ENCODE data around the gene TMEM208. TPM values are rescaled to one million over a fixed set of nuclear protein-coding genes. Genes with fewer than 3 reads are reported as not detected.

The TMEM208 gene
- total RNA-seq, 1 donor from 2014 or later, result 42.6 TPM

DNA sequence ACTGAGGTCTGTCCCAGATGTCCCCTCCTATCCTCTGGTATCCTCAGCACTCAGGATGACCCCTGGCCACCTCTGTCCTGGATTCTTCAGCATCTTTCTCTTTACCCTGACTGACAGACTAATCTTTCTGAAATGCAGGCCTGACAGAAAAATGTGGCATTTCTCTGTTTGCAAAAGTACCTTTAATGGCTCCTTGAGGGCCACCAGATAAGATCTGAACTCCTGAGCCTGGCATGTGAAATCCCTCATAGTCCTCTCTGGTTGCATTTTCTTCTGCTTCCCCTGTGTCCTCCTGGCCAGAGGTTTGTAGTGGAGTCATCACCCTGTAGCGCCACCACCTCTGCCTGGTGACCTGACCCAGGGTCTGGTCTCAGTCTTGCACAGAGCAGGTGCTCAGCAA is 30.0 kb upstream of the TMEM208 start:
- no peak overlapping the region for H3K4me3 Mint-ChIP-seq (ENCODE audit: unreplicated experiment)
- no peak for DNase-seq
- H3K9me3 Mint-ChIP-seq (ENCODE audit: unreplicated experiment), result peaks cover 13% of the 10 kb centered on the region
- H3K27ac Mint-ChIP-seq (ENCODE audit: unreplicated experiment), result peak overlapping the region; percentile 50
- no peaks in the 10 kb centered on the region for H3K36me3 Mint-ChIP-seq (ENCODE audit: unreplicated experiment)
- TF ChIP-seq, protein P1, sequence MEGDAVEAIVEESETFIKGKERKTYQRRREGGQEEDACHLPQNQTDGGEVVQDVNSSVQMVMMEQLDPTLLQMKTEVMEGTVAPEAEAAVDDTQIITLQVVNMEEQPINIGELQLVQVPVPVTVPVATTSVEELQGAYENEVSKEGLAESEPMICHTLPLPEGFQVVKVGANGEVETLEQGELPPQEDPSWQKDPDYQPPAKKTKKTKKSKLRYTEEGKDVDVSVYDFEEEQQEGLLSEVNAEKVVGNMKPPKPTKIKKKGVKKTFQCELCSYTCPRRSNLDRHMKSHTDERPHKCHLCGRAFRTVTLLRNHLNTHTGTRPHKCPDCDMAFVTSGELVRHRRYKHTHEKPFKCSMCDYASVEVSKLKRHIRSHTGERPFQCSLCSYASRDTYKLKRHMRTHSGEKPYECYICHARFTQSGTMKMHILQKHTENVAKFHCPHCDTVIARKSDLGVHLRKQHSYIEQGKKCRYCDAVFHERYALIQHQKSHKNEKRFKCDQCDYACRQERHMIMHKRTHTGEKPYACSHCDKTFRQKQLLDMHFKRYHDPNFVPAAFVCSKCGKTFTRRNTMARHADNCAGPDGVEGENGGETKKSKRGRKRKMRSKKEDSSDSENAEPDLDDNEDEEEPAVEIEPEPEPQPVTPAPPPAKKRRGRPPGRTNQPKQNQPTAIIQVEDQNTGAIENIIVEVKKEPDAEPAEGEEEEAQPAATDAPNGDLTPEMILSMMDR (IDR thresholded peaks at IDR 0.05; ENCODE audit: partially characterized antibody, unreplicated experiment), result no peak
- peaks cover 10% of the 10 kb centered on the region for H3K4me1 Mint-ChIP-seq (ENCODE audit: low read depth, unreplicated experiment)
- peaks cover 6% of the 10 kb centered on the region for H3K27me3 Mint-ChIP-seq (ENCODE audit: unreplicated experiment)

DNA sequence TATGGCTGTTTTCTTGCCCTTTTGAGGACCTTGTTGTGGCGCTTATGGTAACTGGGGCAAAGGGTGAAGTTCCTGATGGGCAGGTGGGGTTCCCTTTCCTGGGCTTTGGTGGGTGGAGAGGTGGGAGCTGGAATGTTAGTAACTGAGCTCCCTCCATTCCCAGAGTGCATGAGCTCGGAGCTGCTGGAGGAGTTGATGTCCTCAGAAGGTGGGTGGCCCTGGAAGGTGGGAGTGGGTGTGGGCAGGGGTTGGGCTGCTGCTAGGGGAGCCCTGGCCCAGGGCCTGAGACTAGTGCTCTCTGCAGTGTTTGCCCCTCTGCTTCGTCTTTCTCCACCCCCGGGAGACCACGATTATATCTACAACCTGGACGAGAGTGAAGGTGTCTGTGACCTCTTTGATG is 29.2 kb upstream of the TMEM208 start:
- H3K27ac Mint-ChIP-seq (ENCODE audit: unreplicated experiment), result no peak overlapping the region
- H3K4me3 Mint-ChIP-seq (ENCODE audit: unreplicated experiment), result no peak overlapping the region
- H3K27me3 Mint-ChIP-seq (ENCODE audit: unreplicated experiment), result peaks cover 5% of the 10 kb centered on the region
- no peaks in the 10 kb centered on the region for H3K36me3 Mint-ChIP-seq (ENCODE audit: unreplicated experiment)
- TF ChIP-seq, protein P1 (IDR thresholded peaks at IDR 0.05; ENCODE audit: partially characterized antibody, unreplicated experiment), result no peak
- H3K4me1 Mint-ChIP-seq (ENCODE audit: low read depth, unreplicated experiment), result peaks cover 10% of the 10 kb centered on the region
- H3K9me3 Mint-ChIP-seq (ENCODE audit: unreplicated experiment), result peaks cover 13% of the 10 kb centered on the region
- no peak for DNase-seq

DNA sequence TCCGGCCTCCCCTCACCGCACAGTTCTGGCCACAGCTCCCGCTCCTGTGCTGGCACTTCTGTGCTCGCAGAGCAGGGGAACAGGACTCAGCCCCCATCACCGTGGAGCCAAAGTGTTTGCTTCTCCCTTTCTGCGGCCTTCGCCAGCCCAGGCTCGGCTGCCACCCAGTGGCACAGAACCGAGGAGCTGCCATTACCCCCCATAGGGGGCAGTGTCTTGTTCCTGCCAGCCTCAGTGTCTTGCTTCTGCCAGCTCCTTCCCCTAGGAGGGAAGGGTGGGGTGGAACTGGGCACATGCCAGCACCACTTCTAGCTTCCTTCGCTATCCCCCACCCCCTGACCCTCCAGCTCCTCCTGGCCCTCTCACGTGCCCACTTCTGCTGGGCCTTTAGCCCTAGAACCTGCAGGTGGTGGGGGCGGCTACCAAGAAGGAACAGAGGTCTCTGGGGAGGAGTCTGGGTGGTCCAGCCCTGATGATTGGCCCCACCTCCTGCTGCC is 28.6 kb upstream of the TMEM208 start:
- peaks cover 8% of the 10 kb centered on the region for H3K4me1 Mint-ChIP-seq (ENCODE audit: low read depth, unreplicated experiment)
- H3K4me3 Mint-ChIP-seq (ENCODE audit: unreplicated experiment), result peak overlapping the region; percentile 49
- H3K9me3 Mint-ChIP-seq (ENCODE audit: unreplicated experiment), result peaks cover 13% of the 10 kb centered on the region
- H3K36me3 Mint-ChIP-seq (ENCODE audit: unreplicated experiment), result no peaks in the 10 kb centered on the region
- DNase-seq, result no peak
- TF ChIP-seq, protein P1 (IDR thresholded peaks at IDR 0.05; ENCODE audit: partially characterized antibody, unreplicated experiment), result peak; percentile 45
- H3K27me3 Mint-ChIP-seq (ENCODE audit: unreplicated experiment), result peaks cover 5% of the 10 kb centered on the region
- no peak overlapping the region for H3K27ac Mint-ChIP-seq (ENCODE audit: unreplicated experiment)

DNA sequence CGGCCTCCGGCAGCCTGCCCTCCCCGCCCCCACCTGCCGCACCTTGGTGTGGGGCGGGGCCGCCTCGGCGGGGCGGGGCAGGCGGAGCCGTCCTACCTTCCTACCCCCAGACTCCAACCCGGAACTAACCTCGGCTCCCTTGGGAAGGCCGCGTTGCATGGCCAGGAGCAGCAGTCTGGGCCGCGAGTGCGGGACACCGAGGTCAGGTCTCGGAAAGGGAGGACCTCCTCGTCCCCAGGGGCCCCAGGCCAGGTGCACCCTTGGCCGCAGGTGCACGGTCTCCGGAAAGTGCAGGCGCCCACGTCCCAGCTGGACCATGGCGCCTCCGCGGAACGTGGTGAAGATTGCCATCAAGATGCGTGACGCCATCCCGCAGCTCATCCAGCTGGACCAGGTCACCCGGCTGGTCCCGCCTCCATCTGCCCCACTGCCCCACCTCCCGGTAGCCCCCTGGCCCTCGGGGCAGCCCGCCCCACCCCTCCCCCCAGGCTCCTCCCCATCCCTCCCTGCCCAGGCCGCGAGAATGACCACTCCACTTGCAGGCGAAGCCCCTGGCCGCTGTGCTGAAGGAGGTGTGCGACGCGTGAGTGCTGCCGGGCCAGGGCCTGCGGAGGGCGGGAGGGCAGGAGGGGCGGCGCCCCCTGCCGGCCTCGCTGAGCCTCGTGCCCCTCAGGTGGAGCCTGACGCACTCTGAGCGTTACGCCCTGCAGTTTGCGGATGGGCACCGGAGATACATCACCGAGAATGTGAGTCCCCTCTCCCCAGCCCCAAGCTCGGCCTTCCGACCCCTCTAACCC is 27.7 kb upstream of the TMEM208 start, which contains the start of gene ELMO3:
Gene ELMO3 (plus strand): TSS at position 121 of the 797 bp plus-strand sequence. CDS start 196 bp downstream, at position 317.
- H3K27ac Mint-ChIP-seq (ENCODE audit: unreplicated experiment), result no peak within 1 kb of the TSS
- H3K4me1 Mint-ChIP-seq (ENCODE audit: low read depth, unreplicated experiment), result peaks cover 4% of the 10 kb centered on the region
- peaks cover 1% of the 10 kb centered on the region for H3K27me3 Mint-ChIP-seq (ENCODE audit: unreplicated experiment)
- TF ChIP-seq, protein P1 (IDR thresholded peaks at IDR 0.05; ENCODE audit: partially characterized antibody, unreplicated experiment), result peak; percentile 73
- H3K4me3 Mint-ChIP-seq (ENCODE audit: unreplicated experiment), result peak within 1 kb of the TSS; percentile 63
- peak; percentile 68 for DNase-seq
- no peaks in the 10 kb centered on the region for H3K36me3 Mint-ChIP-seq (ENCODE audit: unreplicated experiment)
- H3K9me3 Mint-ChIP-seq (ENCODE audit: unreplicated experiment), result peaks cover 13% of the 10 kb centered on the region

DNA sequence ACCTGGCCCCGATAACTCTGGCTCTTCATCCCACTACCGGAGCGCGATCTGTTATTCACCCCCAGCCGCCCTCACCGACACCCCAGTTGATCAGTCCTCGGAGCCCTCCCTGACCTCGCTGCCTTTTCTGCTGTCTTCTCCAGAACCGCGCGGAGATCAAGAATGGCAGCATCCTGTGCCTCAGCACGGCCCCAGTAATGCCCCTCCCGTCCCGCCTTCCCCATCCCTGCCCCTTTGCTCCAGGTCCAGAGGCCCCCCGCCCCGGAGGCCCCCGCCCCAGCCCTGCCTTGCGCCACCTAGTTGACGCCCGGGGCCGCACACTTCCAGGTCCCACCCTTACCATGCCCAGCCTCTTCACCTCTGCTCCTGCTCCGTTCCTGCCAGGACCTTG is 27.1 kb upstream of the TMEM208 start:
- no peak overlapping the region for H3K27ac Mint-ChIP-seq (ENCODE audit: unreplicated experiment)
- peaks cover 1% of the 10 kb centered on the region for H3K27me3 Mint-ChIP-seq (ENCODE audit: unreplicated experiment)
- peak overlapping the region; percentile 63 for H3K4me3 Mint-ChIP-seq (ENCODE audit: unreplicated experiment)
- peaks cover 4% of the 10 kb centered on the region for H3K4me1 Mint-ChIP-seq (ENCODE audit: low read depth, unreplicated experiment)
- DNase-seq, result peak; percentile 50
- H3K9me3 Mint-ChIP-seq (ENCODE audit: unreplicated experiment), result peaks cover 13% of the 10 kb centered on the region
- TF ChIP-seq, protein P1 (IDR thresholded peaks at IDR 0.05; ENCODE audit: partially characterized antibody, unreplicated experiment), result peak; percentile 18
- H3K36me3 Mint-ChIP-seq (ENCODE audit: unreplicated experiment), result no peaks in the 10 kb centered on the region

Measured in glutamatergic neuron (in vitro differentiated cells).